T-helper 22 cell (primary cell): Measurements from ENCODE around the gene ATXN7L1.
"Not testable (repeated sequence)": the region's sequence is repeated elsewhere in the genome, so short reads cannot be mapped to it uniquely, and the experiment has no call there.

Experiments used
- DNase-seq: peaks from one replicate; pipeline ENCODE4 v3.0.0-alpha.2; 2020; ENCODE audit warnings: low read depth

Gene ATXN7L1

DNA sequence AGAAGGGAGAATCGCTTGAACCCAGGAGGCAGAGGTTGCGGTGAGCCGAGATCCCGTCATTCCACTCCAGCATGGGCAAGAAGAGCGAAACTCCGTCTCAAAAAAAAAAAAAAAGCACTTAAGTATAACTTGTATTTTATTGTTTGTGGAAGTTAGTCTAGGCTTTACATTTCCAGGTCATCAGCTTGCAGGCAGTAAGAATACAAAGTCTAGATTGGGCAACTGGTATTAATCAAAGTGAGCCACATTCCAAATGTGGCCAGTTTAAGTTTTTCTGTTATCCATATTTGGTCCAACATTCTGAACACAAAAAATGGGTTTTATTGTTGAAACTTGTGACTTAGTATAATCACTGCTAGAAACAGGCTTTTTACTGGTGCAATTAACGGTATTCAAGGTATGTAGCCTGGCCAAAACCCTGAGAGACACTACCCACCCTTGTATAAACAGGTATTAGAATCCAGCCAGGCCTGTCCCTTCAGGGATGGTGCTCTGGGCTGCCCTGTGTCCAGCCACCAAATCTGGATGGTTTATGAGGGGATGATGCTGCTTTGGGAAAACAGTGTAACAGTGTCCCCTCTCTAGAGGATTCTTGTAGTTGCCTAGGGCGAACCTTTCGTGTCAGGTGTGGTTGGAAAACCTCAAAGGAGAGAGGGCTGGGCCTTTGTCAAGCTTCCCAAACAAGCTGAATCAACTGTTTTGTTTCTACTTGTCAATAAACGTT lies 173.0 kb downstream of the ATXN7L1 start:
- DNase-seq, result no peak

DNA sequence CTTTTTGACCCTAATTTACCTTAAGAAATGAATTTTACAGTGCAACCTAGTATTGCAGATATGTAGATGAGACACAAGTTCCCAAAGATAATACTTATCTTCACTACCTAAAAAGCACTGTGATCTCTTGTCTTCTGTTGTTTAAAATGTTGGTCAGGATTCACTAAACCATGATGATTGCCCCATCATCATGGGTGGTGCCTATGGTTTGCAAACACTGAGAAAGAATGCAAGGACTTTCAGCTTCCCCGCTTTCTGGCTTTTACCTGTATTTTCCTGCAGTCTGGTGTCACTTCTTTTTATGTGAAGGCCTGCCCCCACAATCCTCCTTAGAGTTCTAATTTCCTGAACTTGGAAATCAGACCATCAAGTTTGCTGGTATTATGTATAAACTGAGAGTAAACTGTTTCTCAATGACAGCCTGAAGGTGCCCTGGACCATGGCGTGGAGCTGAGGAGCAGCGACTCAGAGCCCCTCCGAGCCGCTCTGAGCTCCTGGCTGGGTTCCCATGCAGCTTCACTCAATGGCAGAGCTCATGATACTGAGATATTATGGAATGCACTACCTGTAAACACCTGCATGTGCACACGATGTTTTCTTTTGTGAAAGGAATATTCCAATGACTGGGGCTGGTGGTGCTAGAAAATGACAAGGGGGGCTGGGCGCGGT lies 176.7 kb downstream of the ATXN7L1 start:
- no peak for DNase-seq

DNA sequence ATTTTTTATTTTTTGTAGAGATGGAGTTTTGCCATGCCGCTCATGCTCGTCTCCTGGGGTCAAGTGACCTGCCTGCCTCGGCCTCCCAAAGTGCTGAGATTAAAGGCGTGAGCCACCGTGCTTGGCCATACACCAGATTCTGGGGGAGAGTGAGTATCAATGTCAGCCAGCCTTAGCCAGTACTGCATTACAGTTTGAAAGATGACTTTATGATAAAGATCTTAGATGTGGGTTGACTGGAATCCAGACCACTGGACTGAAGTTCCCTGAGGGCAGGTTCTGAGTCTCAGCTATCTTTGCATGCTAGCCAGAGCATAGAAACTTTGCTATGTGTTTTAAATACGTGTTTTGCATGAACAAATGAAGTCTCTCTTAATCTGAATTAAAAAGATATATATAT lies 177.9 kb downstream of the ATXN7L1 start:
- DNase-seq, result no peak

DNA sequence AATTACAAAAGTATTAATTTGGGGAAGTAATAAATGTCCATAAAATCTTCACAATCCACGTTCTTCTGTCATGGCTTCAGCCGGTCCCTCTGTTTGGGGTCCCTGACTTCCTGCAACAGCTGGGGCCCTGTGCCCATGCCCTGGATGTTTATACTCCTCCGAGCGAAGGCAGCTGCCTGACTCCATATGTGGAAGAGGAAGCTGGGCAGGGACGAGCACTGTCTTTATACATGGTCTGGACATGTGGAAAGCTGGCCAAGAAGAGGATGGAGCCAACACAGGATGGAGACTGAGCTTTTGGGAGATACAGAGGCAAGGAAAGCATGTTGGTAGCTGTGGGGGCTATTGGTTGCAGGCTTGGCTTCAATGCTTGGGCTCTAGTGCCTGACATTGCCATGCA lies 178.6 kb downstream of the ATXN7L1 start:
- DNase-seq, result no peak

DNA sequence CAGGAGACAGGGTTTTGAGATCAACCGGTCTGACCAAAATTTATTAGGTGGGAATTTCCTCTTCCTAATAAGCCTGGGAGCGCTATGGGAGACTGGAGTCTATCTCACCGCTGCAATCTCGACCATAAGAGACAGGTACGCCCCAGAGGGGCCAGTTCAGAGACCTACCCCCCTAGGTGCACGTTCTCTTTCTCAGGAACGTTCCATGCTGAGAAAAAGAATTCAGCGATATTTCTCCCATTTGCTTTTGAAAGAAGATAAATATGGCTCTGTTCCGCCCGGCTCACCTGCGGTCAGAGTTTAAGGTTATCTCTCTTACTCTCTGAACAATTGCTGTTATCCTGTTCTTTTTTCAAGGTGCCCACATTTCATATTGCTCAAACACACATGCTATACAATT lies 179.2 kb downstream of the ATXN7L1 start:
- DNase-seq, result not testable (repeated sequence)

DNA sequence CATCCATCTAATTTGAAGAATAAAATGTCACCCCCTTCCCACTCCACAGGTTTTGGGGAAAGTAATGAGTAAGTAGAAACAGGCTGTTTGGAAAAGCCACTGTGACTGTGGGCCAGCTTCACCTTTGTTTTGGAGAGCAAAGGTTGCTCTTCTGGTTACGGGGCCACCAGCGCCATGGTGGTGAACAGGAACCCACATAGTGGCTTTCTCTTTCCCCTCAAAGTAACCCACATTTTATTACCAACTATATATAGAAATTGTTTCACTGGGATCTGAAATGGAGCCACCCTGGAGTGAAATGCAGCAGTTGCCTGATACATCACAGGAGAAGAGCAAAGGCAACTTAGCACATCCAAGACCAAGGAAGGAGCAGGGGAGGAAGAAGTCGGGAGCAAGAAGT lies 182.8 kb downstream of the ATXN7L1 start:
- no peak for DNase-seq

DNA sequence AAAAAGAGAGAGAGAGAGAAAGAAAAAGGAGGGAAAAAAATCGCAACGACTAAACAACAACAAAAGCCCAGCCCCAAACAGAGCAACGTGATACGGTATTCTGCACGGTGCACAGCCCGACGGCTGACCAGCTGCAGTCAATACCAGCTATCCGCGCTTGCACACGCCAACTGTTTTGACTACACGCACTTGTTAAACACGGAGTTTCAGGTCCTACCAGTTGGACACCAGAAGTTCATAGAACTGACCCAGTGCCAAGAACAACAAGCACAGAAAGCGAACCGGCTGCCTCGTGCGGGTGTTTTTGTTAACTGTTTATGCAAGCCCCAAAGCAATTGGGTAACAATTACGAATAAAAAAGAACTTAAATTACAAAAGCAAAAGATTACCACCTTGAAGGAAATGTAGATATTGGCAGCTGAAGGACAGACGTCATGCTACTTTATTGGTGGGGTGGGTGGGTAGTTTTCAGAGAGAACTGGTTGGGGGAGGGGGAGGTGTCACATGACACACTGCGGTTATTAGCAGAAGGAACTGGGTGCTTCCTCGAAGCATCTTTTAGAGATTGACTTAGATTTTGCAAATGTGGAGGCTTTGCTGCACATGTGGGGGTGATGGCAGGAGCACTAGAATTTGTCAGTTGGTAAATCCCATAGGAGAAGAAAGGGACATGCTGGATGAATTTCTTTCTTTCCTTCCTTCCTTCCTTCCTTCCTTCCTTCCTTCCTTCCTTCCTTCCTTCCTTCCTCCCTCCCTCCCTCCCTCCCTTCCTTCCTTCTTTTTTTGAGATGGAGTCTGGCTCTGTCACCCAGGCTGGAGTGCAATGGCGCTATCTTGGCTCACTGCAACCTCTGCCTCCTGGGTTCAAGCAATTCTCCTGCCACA lies 184.5 kb downstream of the ATXN7L1 start:
- DNase-seq, result peak; percentile 79

DNA sequence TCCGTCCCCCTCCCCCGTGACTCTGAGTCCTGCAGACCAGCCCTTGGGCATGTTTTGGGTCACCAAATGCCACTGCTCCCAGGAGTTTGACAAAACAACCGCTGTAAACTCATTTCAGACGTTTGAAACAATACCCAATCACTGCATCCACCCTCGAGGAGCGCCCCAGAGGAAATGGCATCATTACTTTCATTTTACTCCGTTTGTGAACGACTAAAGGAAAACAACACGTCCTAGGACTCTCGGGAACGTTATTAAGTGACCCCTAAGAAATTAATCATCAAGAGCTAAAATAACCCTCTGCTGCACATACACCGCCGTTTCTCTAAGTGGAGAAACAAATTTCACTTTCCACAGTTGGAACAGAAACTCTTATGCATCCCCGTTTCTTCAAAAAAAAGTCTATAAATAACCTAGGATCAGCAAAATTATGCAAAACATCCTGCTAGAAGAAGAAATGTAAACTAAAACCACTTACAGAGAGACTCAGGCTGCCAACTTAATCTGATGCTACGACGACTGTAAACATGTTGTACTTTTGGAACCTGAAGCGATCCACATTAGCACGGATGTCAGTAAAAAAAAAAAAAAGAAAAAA lies 185.2 kb downstream of the ATXN7L1 start:
- DNase-seq, result peak; percentile 32

DNA sequence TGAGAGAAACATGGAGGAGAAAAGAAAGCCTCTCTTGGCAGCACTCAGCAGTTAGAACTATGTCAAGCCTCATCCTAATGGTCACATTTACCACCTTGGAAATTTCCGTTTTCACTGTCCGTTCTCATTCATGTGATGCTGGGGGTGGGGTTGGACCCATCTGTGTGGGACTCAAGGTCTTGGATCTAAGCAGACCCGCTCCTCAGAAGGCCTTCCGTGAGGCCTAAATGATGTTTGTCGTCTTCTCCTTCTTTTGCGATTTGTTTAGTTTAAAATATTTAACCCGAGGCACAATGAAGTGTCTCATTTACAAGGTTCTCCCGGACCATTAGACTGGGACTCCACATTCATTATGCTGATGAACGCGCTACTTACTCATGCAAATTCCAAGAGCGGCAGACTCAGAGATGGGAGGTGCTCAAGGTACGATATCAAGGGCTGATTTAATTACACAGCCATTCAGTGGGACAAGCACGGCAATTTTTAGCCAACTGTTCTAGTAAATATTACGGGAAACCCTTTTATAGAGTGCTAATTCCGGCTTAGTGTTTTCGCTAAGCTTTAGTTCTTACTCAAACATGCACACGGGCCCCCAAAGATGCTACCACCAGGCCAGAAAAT lies 186.0 kb downstream of the ATXN7L1 start:
- no peak for DNase-seq

DNA sequence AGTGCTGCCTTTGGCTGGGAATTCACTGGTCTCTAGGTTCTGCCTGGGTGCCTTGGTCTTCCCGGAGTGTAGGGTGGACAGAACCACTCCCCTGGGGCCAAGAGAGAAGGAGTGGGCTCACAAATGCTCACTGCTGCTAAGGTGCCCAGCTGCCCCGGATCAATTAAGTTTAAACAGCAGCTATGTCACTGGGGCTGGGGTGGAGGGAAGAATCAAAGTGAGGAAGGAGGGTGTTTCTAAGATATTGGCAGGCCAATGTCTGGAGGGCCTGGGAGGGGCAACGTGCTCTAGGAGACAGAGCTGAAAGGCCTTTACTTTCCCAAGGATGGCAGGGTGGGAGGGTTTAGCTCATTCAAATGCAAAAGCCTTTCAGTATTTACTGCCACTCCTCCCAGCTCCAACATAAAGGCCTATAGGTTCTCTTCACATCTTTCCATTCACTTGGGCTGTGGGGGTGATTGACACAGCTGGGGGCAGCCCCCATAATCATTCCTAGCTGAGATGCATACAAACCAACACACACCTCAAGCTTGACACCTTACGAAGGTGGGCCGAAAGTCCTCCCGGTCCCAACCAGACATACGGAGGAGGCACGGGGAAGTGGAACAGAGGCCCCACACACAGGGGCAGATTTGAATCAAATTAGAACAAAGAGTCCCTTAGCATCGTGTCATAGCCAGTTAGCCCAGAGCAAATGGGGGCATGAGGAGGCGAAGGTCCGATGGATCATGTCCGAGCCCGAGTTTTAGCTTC lies 187.2 kb downstream of the ATXN7L1 start:
- no peak for DNase-seq

DNA sequence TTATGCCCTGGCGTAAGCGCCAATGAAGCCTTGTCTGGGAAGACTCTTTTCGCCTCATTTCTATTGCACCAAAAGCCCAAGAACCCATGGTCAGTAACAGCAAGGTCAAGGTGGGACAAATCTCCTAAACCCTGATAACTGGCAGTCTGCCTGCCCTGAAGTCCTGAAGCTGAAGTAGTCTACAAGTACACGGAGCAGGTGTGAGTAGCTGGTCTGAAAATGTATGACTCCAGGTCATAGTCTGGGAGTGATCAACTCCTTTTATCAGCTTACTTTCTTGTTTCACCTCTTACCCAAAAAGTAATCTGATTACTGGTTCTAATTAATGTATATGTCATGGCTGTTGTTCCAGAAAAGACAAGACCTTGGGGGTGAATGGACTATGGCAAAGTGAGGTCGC lies 187.8 kb downstream of the ATXN7L1 start:
- no peak for DNase-seq

DNA sequence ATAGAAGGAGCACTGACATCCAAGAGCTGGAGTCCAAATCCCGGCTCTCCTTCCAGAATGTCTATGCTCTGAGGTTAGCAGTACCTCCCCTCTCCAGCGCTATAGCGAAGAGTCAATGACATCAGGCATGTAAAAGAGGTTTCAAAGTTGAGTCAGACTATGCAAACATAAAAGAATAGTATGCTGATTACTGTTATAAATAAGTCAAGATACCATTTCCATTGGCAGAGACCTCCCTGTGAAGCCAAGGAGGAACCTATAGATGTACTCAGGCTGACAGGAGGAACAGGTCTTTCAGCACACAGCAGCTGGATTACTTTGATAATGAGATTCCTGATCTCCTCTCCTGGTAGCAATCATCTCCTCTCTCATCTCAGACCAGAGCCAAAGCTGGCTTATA lies 191.2 kb downstream of the ATXN7L1 start:
- DNase-seq, result no peak

DNA sequence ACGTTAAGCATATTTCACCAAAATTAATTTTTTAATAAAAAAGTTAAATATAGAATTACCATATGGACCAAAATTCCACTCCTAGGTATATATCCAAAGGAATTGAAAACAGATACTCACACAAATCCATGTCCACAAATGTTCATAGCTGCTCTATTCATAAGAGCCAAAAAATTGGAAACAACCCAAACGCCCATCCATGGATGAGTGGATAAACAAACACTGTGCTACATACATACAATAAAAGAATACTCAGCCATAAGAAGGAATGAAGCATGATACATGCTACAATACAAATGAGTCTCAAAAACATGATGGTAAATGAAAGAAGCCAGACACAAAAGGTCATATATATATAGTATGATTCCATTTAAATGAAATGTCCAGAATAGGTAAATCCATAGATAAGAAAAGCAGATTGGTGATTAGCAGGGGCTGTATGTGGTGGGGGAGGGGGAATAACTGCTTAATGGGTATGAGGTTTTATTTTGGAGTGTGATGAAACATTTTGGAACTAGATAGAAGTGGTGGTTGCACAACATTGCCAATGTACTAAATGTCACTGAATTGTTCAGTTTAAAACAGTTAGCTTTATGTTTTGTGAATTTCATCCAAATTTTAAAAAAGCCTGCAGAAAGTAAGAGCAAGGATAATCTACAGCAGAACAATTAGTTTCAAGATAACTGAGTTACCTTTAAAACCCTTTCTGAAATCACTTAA lies 193.9 kb downstream of the ATXN7L1 start:
- no peak for DNase-seq

DNA sequence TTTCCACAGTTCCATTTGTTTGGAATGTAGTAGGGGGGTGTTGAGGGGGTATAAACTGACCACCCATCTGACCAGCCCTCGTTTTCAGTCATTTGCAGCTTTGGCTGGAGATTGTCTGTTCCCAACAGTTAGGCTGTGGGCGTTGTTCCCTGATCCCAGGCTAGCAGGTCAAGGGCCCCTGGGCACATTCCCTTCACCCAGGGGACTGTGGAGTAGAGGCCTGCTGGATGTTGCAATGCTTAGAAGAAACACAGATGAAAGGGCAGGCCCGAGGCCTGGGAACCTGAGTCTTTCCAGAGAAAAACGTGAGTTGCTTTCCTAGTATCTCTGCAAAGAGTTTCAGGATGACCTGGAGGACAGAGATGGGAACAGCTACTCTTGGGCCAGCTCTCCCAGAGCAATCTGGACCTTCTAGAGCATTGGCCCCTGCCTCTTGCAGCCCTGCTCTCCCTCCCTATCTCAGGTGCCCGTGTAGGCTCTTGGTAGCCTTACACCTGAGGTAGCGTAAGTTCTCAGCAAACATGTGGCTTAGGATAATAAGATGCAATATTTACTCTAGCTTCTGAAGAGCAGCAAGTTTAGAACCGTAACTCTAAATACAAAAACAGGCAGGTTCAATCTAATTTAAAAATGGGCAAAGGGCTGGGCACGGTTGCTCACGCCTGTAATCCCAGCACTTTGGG lies 195.8 kb downstream of the ATXN7L1 start:
- no peak for DNase-seq

DNA sequence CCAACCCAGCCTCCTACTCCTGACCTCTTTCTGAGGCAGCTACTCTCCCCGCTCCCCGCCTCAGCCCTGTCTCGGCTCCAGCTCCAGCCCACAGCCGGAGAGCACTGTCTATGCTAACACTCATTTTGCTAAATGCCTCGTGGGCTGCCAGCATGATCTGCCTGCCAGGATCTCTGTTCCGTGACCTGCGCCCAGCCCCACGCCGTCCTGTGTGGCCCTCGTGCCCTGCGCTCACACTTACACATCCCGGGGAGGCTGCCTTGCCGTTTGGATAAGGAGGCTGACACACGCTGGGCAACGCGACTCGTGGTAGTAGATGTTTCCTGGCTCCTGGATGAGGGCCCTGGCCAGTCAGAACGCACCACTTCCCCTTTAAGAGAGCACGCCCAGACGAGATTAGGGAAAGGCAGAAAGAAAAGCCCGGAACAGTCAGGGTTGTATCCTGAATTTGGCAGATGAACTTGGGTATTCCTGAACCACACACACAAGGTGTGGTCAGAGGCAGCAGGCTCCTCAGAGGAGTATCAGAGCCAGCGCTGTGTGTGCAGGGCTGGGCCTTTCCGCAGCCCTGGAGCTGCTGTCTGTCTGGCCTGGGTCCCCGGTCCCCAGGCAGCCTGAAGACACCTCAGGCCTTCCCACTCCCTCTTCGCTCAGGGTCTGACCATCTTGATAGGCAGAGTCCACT lies 197.4 kb downstream of the ATXN7L1 start:
- no peak for DNase-seq

DNA sequence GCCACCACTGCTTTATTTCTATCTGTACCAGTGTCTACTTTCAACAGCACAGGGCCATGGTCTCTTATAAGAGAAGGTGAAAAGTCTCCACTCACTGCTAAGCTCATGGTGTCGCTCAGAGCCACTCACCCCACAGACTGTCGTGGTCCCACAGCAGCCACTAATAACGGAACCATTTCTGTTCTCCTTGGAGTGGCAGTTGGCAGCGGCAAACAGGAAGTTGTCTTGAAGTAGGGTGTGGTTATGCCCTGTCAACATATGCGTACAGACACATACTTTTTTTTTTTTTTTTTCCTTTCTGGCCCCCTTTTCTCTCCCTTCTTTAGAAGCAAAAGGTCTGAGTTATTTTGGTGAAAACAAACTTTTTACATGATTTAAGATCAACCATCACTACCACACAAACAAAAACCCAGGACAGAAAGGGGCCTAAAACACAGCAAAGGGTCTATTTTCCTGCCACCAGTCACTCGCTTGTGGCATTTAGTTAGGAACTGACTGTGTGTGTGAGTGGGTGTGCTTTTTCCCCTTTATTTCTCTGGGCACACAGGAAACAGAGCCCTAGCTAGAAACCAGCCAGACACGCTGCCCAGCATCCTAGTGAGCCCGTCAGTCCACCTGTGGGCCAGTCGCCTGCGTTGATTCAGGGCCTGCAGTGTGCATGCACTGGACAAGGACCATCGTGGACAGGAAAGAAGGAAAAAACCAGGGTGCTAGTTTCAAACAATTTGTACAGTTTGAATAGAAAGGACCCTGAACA lies 198.4 kb downstream of the ATXN7L1 start:
- DNase-seq, result peak; percentile 63

DNA sequence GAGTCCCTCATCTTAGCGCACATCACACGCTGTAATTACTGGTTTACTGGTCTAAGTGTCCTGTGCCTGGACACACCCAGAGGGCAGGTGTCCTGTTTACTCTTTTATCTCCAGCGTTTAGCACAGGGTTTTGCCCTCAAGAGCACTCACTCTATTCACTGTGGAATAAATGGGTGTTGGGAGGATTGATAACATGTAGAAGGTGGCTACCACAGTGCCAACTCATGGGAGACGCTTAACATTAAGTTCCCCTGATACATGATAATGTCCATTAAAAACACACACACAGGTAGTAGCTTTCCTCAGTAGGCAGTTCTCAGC lies 199.0 kb downstream of the ATXN7L1 start:
- no peak for DNase-seq

DNA sequence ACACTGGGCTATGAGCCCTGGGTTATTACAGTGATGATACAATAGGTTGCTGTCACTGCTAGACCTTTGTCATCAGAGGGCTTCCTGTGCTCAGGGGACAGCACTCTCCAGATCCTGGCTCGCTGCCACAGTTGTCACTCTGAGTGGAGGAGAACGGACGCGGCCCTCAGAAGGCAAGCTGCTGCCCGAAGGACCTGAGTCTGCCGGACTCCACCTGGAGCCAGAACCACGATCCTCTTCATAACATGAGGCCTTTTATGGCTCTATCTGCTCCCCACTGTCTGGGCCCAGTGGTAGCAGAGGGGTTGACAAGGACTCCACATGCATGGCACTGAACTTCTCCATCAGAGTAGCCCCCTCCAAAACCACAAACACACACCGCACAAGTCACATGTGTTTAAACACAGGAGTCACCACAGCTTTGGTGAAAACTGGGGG lies 200.4 kb downstream of the ATXN7L1 start:
- DNase-seq, result peak; percentile 72
